ENCODE measurements around the gene MMP20.
A peak's percentile ranks its signal among the peaks of the same experiment; 100 is the strongest.

DNA sequence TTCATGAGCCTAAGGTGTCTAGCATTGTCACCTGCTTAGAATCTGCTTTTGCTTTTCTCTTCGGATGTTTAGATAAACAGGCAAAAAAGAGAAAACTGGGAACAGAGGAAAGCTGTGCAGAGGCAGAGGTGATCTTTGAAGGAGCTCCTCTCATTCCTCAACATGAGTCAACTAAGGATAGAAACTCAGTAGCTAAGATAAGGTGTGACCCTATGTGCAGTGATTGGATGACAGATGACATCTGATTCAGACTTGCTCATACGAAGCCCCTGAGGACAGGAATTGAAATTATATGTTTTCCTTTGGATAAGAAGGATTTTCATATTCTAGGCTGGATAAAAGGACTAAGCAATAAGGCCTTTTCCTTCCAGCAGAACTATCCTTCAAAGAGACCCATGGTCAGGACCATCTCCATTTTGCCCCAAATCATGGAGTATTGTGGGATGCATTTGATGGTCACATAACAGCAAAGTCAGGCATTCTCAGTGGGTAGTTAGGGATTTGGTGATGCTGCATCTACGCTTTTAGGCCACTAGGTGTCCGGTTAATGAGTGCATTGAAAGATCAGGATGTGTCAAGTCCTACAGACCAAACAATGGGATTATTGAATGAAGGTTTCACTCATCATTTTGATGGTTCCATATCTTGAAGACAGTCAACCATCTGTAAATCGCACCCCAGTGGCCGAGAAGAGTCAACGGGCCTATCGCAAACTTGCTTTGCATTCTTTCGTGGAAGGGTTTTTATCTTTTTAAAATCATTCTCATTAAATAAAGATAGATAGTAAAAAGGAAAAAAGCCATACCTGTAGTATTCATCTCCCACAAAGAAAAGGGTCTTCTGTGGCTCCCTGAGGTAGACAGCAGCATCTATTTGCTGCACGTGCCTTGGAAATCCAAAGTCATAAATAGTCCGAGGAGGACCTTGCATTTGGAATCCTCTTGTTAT is 32.2 kb downstream of the MMP20 start:
- TF ChIP-seq, protein P1, sequence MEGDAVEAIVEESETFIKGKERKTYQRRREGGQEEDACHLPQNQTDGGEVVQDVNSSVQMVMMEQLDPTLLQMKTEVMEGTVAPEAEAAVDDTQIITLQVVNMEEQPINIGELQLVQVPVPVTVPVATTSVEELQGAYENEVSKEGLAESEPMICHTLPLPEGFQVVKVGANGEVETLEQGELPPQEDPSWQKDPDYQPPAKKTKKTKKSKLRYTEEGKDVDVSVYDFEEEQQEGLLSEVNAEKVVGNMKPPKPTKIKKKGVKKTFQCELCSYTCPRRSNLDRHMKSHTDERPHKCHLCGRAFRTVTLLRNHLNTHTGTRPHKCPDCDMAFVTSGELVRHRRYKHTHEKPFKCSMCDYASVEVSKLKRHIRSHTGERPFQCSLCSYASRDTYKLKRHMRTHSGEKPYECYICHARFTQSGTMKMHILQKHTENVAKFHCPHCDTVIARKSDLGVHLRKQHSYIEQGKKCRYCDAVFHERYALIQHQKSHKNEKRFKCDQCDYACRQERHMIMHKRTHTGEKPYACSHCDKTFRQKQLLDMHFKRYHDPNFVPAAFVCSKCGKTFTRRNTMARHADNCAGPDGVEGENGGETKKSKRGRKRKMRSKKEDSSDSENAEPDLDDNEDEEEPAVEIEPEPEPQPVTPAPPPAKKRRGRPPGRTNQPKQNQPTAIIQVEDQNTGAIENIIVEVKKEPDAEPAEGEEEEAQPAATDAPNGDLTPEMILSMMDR (IDR thresholded peaks at IDR 0.05; ENCODE audit: low read length): peak; percentile 64
- TF ChIP-seq EZH2 (IDR thresholded peaks at IDR 0.05; ENCODE audit: borderline replicate concordance, low read length): no peak
